ENCODE measurements around the gene WNT11. TPM values are rescaled to one million over a fixed set of nuclear protein-coding genes. Genes with fewer than 3 reads are reported as not detected.
A peak's percentile ranks its signal among the peaks of the same experiment; 100 is the strongest.

The WNT11 gene
- total RNA-seq, 5 donors from 2014 or later (not counting 1 experiment from before 2014, with no cell fraction given): 0.47 to 1.3 (median 0.89) TPM; not detected in 1

GRCh38 chr11:76152086-76152681 is 54.1 kb downstream of the WNT11 start:
- ChIA-PET CTCF (interaction anchor here (0.5 to 2.8 kb wide), 11 partner anchors 8 to 609 kb away, joined by 3 to 29 read pairs (median 5); no protein-coding TSS in a partner anchor), POLR2A (no interaction called here)
- 12% methylated on average over 17 of the region's 30 CpGs for WGBS (ENCODE audit: insufficient coverage)

GRCh38 chr11:76151556-76152085 is 54.7 kb downstream of the WNT11 start:
- no peak for ATAC-seq (replicated peaks in 1 of 4)
- no peak overlapping the region for H3K27ac Mint-ChIP-seq
- H3K4me1 Mint-ChIP-seq: peaks cover 20 to 25% (median 24%) of the 10 kb centered on the region in 3 donors
- Histone ChIP-seq H3K9me3 (no peaks in the 10 kb centered on the region), H3K27me3 (replicated peaks in 1 of 2; ENCODE audit: control insufficient read depth in 2 of 2, extremely low read depth in 1 of 2, insufficient read depth in 2 of 2, low read length in 1 of 2) (peaks cover 0 to 10% of the 10 kb centered on the region in 2 experiments), H3K4me3 (ENCODE audit: control insufficient read depth in 1 of 2, extremely low read depth in 1 of 2, low read length in 1 of 2) (no peak overlapping the region), H3K4me1 (ENCODE audit: control insufficient read depth in 1 of 2, extremely low read depth in 1 of 2, insufficient read depth in 2 of 2, low read length in 2 of 2) (peaks cover 0 to 26% of the 10 kb centered on the region in 2 experiments), H3K27ac (ENCODE audit: low read length) (no peak overlapping the region), H3K36me3 (ENCODE audit: control insufficient read depth in 2 of 2, extremely low read depth in 1 of 2, insufficient read depth in 1 of 2, low read length in 1 of 2) (no peaks in the 10 kb centered on the region)
- H3K9me3 Mint-ChIP-seq: no peaks in the 10 kb centered on the region
- H3K36me3 Mint-ChIP-seq: no peaks in the 10 kb centered on the region
- H3K4me3 Mint-ChIP-seq: peak overlapping the region; percentile 1 to 79 (median 35)
- no peak for DNase-seq
- ChIA-PET CTCF (interaction anchor here (0.7 to 2.8 kb wide), 6 partner anchors 15 to 335 kb away, joined by 3 to 29 read pairs (median 8); no protein-coding TSS in a partner anchor), POLR2A (no interaction called here)
- H3K27me3 Mint-ChIP-seq: peaks cover 0 to 13% of the 10 kb centered on the region in 2 donors
- 88% methylated on average over 3 of the region's 5 CpGs for WGBS (ENCODE audit: insufficient coverage)

More at GRCh38 chr11:76152086-76152681, 54.1 kb downstream of the WNT11 start:
- peaks cover 20 to 25% (median 24%) of the 10 kb centered on the region in 3 donors for H3K4me1 Mint-ChIP-seq
- H3K27me3 Mint-ChIP-seq: peaks cover 0 to 13% of the 10 kb centered on the region in 2 donors
- H3K4me3 ChIP-seq (ENCODE audit: control insufficient read depth in 1 of 2, extremely low read depth in 1 of 2, low read length in 1 of 2): peak overlapping the region; percentile 35 to 72
- peaks cover 0 to 10% of the 10 kb centered on the region in 2 experiments for H3K27me3 ChIP-seq (replicated peaks in 1 of 2; ENCODE audit: control insufficient read depth in 2 of 2, extremely low read depth in 1 of 2, insufficient read depth in 2 of 2, low read length in 1 of 2)
- H3K9me3 ChIP-seq: no peaks in the 10 kb centered on the region
- H3K9me3 Mint-ChIP-seq: no peaks in the 10 kb centered on the region
- H3K27ac Mint-ChIP-seq: no peak overlapping the region
- peak overlapping the region; percentile 66 to 79 (median 69) for H3K4me3 Mint-ChIP-seq
- DNase-seq (peak; percentile 36 to 83 (median 70)), ATAC-seq (replicated peaks in 1 of 4) (peak; percentile 86 to 91 (median 86))
- no peaks in the 10 kb centered on the region for H3K36me3 ChIP-seq (ENCODE audit: control insufficient read depth in 2 of 2, extremely low read depth in 1 of 2, insufficient read depth in 1 of 2, low read length in 1 of 2)
- H3K36me3 Mint-ChIP-seq: no peaks in the 10 kb centered on the region
- no peak overlapping the region for H3K27ac ChIP-seq (ENCODE audit: low read length)
- peaks cover 0 to 26% of the 10 kb centered on the region in 2 experiments for H3K4me1 ChIP-seq (ENCODE audit: control insufficient read depth in 1 of 2, extremely low read depth in 1 of 2, insufficient read depth in 2 of 2, low read length in 2 of 2)

- H3K27me3 Mint-ChIP-seq: peaks cover 0 to 13% of the 10 kb centered on the region in 2 donors
- H3K4me1 Mint-ChIP-seq: peaks cover 20 to 25% (median 24%) of the 10 kb centered on the region in 3 donors
- ATAC-seq (replicated peaks in 1 of 4): no peak
- no peak overlapping the region for H3K4me3 ChIP-seq (ENCODE audit: control insufficient read depth in 1 of 2, extremely low read depth in 1 of 2, low read length in 1 of 2)
- no peaks in the 10 kb centered on the region for H3K9me3 ChIP-seq
- no peaks in the 10 kb centered on the region for H3K9me3 Mint-ChIP-seq
- POLR2A ChIA-PET: no interaction called here
- no peaks in the 10 kb centered on the region for H3K36me3 Mint-ChIP-seq
- no peak overlapping the region for H3K4me3 Mint-ChIP-seq
- H3K36me3 ChIP-seq (ENCODE audit: control insufficient read depth in 2 of 2, extremely low read depth in 1 of 2, insufficient read depth in 1 of 2, low read length in 1 of 2): no peaks in the 10 kb centered on the region
- peaks cover 0 to 26% of the 10 kb centered on the region in 2 experiments for H3K4me1 ChIP-seq (ENCODE audit: control insufficient read depth in 1 of 2, extremely low read depth in 1 of 2, insufficient read depth in 2 of 2, low read length in 2 of 2)
- H3K27ac ChIP-seq (ENCODE audit: low read length): no peak overlapping the region
- no peak for DNase-seq
- H3K27ac Mint-ChIP-seq: no peak overlapping the region
- peaks cover 0 to 10% of the 10 kb centered on the region in 2 experiments for H3K27me3 ChIP-seq (replicated peaks in 1 of 2; ENCODE audit: control insufficient read depth in 2 of 2, extremely low read depth in 1 of 2, insufficient read depth in 2 of 2, low read length in 1 of 2)
- CTCF ChIA-PET: interaction anchor here (0.8 to 1.0 kb wide), 2 partner anchors 252 to 253 kb away, joined by 3 to 4 read pairs; no protein-coding TSS in a partner anchor
- 86% methylated on average over 4 of the region's 4 CpGs for WGBS (ENCODE audit: insufficient coverage)
These were observed 56.2 kb downstream of the WNT11 start for GRCh38 chr11:76150141-76150540.

GRCh38 chr11:76149713-76150112 is 56.6 kb downstream of the WNT11 start:
- Mint-ChIP-seq H3K27me3 (peaks cover 0 to 13% of the 10 kb centered on the region in 2 donors), H3K9me3 (no peaks in the 10 kb centered on the region)

GRCh38 chr11:76148941-76149613 is 57.2 kb downstream of the WNT11 start:
- peaks cover 0 to 13% of the 10 kb centered on the region in 2 donors for H3K27me3 Mint-ChIP-seq
- H3K4me3 Mint-ChIP-seq: no peak overlapping the region
- Histone ChIP-seq H3K27ac (ENCODE audit: low read length) (no peak overlapping the region), H3K9me3 (no peaks in the 10 kb centered on the region), H3K36me3 (ENCODE audit: control insufficient read depth in 2 of 2, extremely low read depth in 1 of 2, insufficient read depth in 1 of 2, low read length in 1 of 2) (no peaks in the 10 kb centered on the region), H3K27me3 (replicated peaks in 1 of 2; ENCODE audit: control insufficient read depth in 2 of 2, extremely low read depth in 1 of 2, insufficient read depth in 2 of 2, low read length in 1 of 2) (peaks cover 0 to 10% of the 10 kb centered on the region in 2 experiments), H3K4me1 (ENCODE audit: control insufficient read depth in 1 of 2, extremely low read depth in 1 of 2, insufficient read depth in 2 of 2, low read length in 2 of 2) (peaks cover 0 to 22% of the 10 kb centered on the region in 2 experiments), H3K4me3 (ENCODE audit: control insufficient read depth in 1 of 2, extremely low read depth in 1 of 2, low read length in 1 of 2) (no peak overlapping the region)
- ATAC-seq (replicated peaks in 1 of 4): no peak
- DNase-seq: no peak
- no peaks in the 10 kb centered on the region for H3K36me3 Mint-ChIP-seq
- H3K27ac Mint-ChIP-seq: no peak overlapping the region
- ChIA-PET POLR2A (no interaction called here), CTCF (interaction anchor here (0.6 to 1.0 kb wide), 4 partner anchors 251 to 1223 kb away, joined by 3 to 4 read pairs (median 3); no protein-coding TSS in a partner anchor)
- peaks cover 20 to 25% (median 24%) of the 10 kb centered on the region in 3 donors for H3K4me1 Mint-ChIP-seq
- 93% methylated on average over 17 of the region's 17 CpGs for WGBS (ENCODE audit: insufficient coverage)
- H3K9me3 Mint-ChIP-seq: no peaks in the 10 kb centered on the region

More at GRCh38 chr11:76149713-76150112, 56.6 kb downstream of the WNT11 start:
- WGBS (ENCODE audit: insufficient coverage): 90% methylated on average over 4 of the region's 6 CpGs
- H3K27ac Mint-ChIP-seq: no peak overlapping the region
- H3K4me1 Mint-ChIP-seq: peaks cover 20 to 25% (median 24%) of the 10 kb centered on the region in 3 donors
- Histone ChIP-seq H3K36me3 (ENCODE audit: control insufficient read depth in 2 of 2, extremely low read depth in 1 of 2, insufficient read depth in 1 of 2, low read length in 1 of 2) (no peaks in the 10 kb centered on the region), H3K27ac (ENCODE audit: low read length) (no peak overlapping the region), H3K4me1 (ENCODE audit: control insufficient read depth in 1 of 2, extremely low read depth in 1 of 2, insufficient read depth in 2 of 2, low read length in 2 of 2) (peaks cover 0 to 26% of the 10 kb centered on the region in 2 experiments), H3K27me3 (replicated peaks in 1 of 2; ENCODE audit: control insufficient read depth in 2 of 2, extremely low read depth in 1 of 2, insufficient read depth in 2 of 2, low read length in 1 of 2) (peaks cover 0 to 10% of the 10 kb centered on the region in 2 experiments), H3K4me3 (ENCODE audit: control insufficient read depth in 1 of 2, extremely low read depth in 1 of 2, low read length in 1 of 2) (no peak overlapping the region), H3K9me3 (no peaks in the 10 kb centered on the region)
- H3K4me3 Mint-ChIP-seq: no peak overlapping the region
- CTCF ChIA-PET: interaction anchor here (0.6 to 1.0 kb wide), 3 partner anchors 252 to 1223 kb away, joined by 3 to 4 read pairs (median 3); no protein-coding TSS in a partner anchor
- H3K36me3 Mint-ChIP-seq: no peaks in the 10 kb centered on the region
- DNase-seq (no peak), ATAC-seq (replicated peaks in 1 of 4) (no peak)
- POLR2A ChIA-PET: no interaction called here

- Mint-ChIP-seq H3K36me3 (no peaks in the 10 kb centered on the region), H3K27me3 (peaks cover 0 to 10% of the 10 kb centered on the region in 2 donors), H3K4me1 (peaks cover 15 to 18% (median 17%) of the 10 kb centered on the region in 3 donors), H3K27ac (no peak overlapping the region), H3K9me3 (no peaks in the 10 kb centered on the region), H3K4me3 (no peak overlapping the region)
- DNase-seq (no peak), ATAC-seq (replicated peaks in 1 of 4) (no peak)
- H3K36me3 ChIP-seq (ENCODE audit: control insufficient read depth in 2 of 2, extremely low read depth in 1 of 2, insufficient read depth in 1 of 2, low read length in 1 of 2): no peaks in the 10 kb centered on the region
- no peak overlapping the region for H3K27ac ChIP-seq (ENCODE audit: low read length)
- CTCF ChIA-PET: no interaction called here
- POLR2A ChIA-PET: no interaction called here
- no peak overlapping the region for H3K4me3 ChIP-seq (ENCODE audit: control insufficient read depth in 1 of 2, extremely low read depth in 1 of 2, low read length in 1 of 2)
- peaks cover 0 to 10% of the 10 kb centered on the region in 2 experiments for H3K27me3 ChIP-seq (replicated peaks in 1 of 2; ENCODE audit: control insufficient read depth in 2 of 2, extremely low read depth in 1 of 2, insufficient read depth in 2 of 2, low read length in 1 of 2)
- 80% methylated on average over 6 of the region's 6 CpGs for WGBS (ENCODE audit: insufficient coverage)
- H3K9me3 ChIP-seq: no peaks in the 10 kb centered on the region
- H3K4me1 ChIP-seq (ENCODE audit: control insufficient read depth in 1 of 2, extremely low read depth in 1 of 2, insufficient read depth in 2 of 2, low read length in 2 of 2): peaks cover 0 to 15% of the 10 kb centered on the region in 2 experiments
These were observed 58.1 kb downstream of the WNT11 start for GRCh38 chr11:76148231-76148630.

All from T-cell (primary cell).